ENCODE measurements around the gene SPHK1. TPM values are rescaled to one million over a fixed set of nuclear protein-coding genes. Genes with fewer than 3 reads are reported as not detected.
A peak's percentile ranks its signal among the peaks of the same experiment; 100 is the strongest.

SPHK1 gene
- total RNA-seq, 2 donors from 2014 or later, result 6.4 to 16.8 TPM

DNA sequence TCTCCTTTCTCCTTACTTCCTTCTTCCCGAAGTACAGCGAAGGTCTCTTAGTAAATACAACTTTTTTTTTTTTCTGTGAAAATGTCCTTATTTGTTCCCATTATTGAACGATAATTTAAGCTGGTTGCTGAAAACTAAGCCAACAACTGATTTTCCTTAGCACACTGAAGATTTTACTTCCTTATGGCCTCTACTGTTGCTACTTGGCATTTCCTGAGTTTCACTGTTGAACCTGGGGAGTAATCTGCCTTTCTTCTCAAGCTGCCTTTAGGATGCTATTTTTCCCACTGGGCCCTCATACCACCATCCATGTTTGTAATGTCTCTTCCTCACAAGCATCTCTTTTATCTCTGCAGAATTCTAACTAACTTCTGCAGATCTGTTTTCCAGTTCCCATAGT lies 42.4 kb downstream of the SPHK1 start:
- no peaks in the 10 kb centered on the region for H3K27me3 ChIP-seq
- H3K4me1 ChIP-seq, result peaks cover 0 to 33% of the 10 kb centered on the region in 2 donors
- TF ChIP-seq, protein P1, sequence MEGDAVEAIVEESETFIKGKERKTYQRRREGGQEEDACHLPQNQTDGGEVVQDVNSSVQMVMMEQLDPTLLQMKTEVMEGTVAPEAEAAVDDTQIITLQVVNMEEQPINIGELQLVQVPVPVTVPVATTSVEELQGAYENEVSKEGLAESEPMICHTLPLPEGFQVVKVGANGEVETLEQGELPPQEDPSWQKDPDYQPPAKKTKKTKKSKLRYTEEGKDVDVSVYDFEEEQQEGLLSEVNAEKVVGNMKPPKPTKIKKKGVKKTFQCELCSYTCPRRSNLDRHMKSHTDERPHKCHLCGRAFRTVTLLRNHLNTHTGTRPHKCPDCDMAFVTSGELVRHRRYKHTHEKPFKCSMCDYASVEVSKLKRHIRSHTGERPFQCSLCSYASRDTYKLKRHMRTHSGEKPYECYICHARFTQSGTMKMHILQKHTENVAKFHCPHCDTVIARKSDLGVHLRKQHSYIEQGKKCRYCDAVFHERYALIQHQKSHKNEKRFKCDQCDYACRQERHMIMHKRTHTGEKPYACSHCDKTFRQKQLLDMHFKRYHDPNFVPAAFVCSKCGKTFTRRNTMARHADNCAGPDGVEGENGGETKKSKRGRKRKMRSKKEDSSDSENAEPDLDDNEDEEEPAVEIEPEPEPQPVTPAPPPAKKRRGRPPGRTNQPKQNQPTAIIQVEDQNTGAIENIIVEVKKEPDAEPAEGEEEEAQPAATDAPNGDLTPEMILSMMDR (IDR thresholded peaks at IDR 0.05), result no peak
- peak overlapping the region in 1 of 2 donors; percentile 2 for H3K27ac ChIP-seq
- H3K36me3 ChIP-seq, result no peaks in the 10 kb centered on the region
- DNase-seq (ENCODE audit: low spot score), result no peak
- no peak overlapping the region for H3K4me3 ChIP-seq
- H3K9me3 ChIP-seq, result no peaks in the 10 kb centered on the region

DNA sequence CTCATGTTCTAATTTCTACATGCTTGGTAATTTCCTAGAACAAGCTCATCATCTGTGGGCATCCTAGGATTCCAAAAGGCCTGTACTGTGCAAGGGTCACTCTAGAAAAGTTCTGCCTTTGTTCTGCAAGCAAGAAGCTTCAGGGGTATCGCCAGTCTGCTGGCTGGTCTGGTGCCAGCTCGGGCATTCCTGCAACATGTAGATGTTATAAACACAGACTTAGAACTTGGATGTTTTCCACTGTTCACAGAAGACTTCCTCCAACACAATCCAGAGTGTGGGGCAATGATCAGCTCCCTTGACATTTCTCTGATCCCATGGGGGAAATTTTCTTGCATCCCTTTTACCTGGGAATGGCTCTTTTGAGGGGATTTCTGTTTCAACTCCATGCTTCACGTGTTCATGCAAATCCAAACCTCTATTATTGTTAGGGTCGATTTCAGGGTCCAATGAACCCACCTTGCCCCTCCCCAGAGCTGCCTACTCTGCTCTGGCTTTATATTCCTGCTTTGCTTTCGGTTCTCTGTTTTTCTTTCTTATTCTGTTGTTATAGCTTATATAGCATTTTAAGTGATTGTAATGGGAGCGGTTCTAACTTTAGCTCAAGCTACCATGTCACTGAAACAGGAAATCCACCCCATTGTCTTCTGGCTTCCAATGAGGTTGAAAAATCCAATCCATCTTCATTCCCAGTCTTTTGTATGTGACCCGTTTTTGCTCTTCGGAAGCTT lies 43.3 kb downstream of the SPHK1 start:
- H3K4me1 ChIP-seq, result peaks cover 0 to 37% of the 10 kb centered on the region in 2 donors

DNA sequence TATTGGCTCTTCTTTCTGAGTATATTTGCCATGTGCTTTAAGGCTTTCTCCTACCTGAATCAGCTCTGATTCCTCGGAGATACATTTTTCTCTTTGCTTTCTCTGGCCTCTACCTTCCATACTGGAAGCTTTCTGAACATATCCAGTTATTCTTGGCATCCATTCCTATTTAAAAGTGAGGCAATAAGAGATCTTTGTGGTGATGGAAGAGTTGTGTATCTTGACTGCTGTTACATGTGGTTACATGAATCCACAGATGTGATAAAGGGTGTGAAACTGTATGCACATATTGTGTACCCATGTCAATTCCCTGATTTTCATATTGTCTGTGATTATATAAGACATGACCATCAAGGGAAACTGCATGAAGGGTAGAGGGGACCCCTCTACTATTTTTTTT lies 44.1 kb downstream of the SPHK1 start:
- H3K4me3 ChIP-seq, result no peak overlapping the region
- TF ChIP-seq, protein P1 (IDR thresholded peaks at IDR 0.05), result no peak
- no peaks in the 10 kb centered on the region for H3K27me3 ChIP-seq
- no peaks in the 10 kb centered on the region for H3K36me3 ChIP-seq
- H3K4me1 ChIP-seq, result peaks cover 0 to 40% of the 10 kb centered on the region in 2 donors
- H3K27ac ChIP-seq, result no peak overlapping the region
- H3K9me3 ChIP-seq, result no peaks in the 10 kb centered on the region
- DNase-seq (ENCODE audit: low spot score), result no peak

More for the DNA sequence above, 43.3 kb downstream of the SPHK1 start:
- H3K4me3 ChIP-seq, result no peak overlapping the region
- no peak for DNase-seq (ENCODE audit: low spot score)
- no peaks in the 10 kb centered on the region for H3K9me3 ChIP-seq
- H3K27ac ChIP-seq, result peak overlapping the region; percentile 2 to 24
- no peaks in the 10 kb centered on the region for H3K36me3 ChIP-seq
- TF ChIP-seq, protein P1 (IDR thresholded peaks at IDR 0.05), result no peak
- H3K27me3 ChIP-seq, result no peaks in the 10 kb centered on the region

DNA sequence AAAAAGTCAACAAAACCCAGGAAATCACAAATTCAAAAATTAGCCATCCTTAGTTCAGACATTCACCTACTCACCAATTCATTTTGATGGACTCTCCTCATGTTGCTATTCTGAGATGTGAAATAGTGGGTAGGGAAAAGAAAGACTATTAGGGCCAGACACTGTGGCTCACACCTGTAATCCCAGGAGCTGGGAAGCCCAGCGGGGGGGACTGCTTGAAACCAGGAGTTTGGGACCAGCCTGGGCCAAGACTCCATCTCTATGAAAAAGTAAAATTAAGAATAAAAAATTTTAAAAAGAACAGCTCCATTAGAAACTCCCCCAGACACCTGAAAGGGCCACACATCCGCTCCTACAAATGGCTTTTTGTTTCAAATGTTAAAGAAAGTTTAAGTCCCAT lies 47.1 kb downstream of the SPHK1 start:
- TF ChIP-seq, protein P1 (IDR thresholded peaks at IDR 0.05), result no peak
- Histone ChIP-seq H3K36me3 (no peaks in the 10 kb centered on the region), H3K4me3 (no peak overlapping the region), H3K4me1 (peaks cover 0 to 43% of the 10 kb centered on the region in 2 donors), H3K27me3 (no peaks in the 10 kb centered on the region), H3K9me3 (no peaks in the 10 kb centered on the region), H3K27ac (peak overlapping the region; percentile 74 to 76)
- no peak for DNase-seq (ENCODE audit: low spot score)

DNA sequence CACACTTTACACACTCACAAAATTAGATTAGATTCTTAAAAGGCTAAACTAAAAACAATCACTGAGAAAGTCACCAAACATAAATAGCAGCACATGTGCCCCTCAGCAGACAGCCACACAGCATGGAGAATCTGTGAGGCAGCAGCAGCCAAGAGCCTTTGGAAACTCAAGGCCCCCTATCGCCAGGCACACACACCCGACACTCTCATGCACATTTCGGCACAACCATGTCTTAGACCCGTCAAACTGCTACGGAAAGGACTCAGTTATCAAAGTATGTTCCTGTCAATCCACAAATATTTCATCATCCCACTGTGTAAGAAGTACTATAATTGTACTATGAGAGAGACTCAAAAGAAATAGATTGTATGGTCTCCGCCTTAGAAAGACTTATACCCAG lies 47.6 kb downstream of the SPHK1 start:
- Histone ChIP-seq H3K27me3 (no peaks in the 10 kb centered on the region), H3K9me3 (no peaks in the 10 kb centered on the region), H3K4me3 (no peak overlapping the region), H3K36me3 (no peaks in the 10 kb centered on the region), H3K4me1 (peaks cover 0 to 43% of the 10 kb centered on the region in 2 donors), H3K27ac (peak overlapping the region; percentile 74 to 76)
- TF ChIP-seq, protein P1 (IDR thresholded peaks at IDR 0.05), result no peak
- DNase-seq (ENCODE audit: low spot score), result no peak

Data from right atrium auricular region (tissue), 2 donors.